ENCODE results near the gene FBXL7. TPM values are rescaled to one million over a fixed set of nuclear protein-coding genes. Genes with fewer than 3 reads are reported as not detected.

The FBXL7 gene
- total RNA-seq, 1 donor from 2014 or later, result 12.3 TPM

DNA sequence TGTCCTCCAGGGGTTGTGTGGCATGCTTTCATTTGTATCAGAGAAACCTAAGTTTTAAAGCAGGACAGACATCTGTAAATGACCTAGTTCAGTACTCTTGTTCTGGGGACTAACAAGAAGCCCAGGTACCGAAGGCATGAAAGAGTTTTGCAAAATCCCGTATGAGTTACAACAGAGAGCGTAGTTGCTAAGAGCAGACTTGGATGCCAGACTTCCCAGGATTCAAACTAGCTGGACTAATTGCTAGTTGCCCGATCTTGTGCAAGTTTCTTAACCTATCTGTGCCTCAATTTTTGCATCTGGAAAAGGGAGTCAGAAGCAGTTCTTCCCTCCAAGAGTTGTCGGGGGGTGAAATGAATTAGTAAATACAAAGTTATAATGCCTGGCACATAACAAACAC lies 20.9 kb downstream of the FBXL7 start:
- no peak overlapping the region for H3K27ac Mint-ChIP-seq
- Histone ChIP-seq H3K27me3 (no peaks in the 10 kb centered on the region), H3K79me2 (ENCODE audit: low read depth) (peaks cover 65% of the 10 kb centered on the region), H3K4me2 (no peak overlapping the region), H3K4me1 (peaks cover 17% of the 10 kb centered on the region), H3K9ac (no peak overlapping the region), H3F3A (ENCODE audit: low read depth) (no peaks in the 10 kb centered on the region), H3K4me3 (no peak overlapping the region), H3K9me3 (ENCODE audit: low read depth) (no peaks in the 10 kb centered on the region), H4K20me1 (ENCODE audit: low read depth) (no peaks in the 10 kb centered on the region), H3K36me3 (no peaks in the 10 kb centered on the region), H2AFZ (replicated peaks) (no peak overlapping the region), H3K27ac (no peak overlapping the region)
- no peak for TF ChIP-seq CTCF (IDR thresholded peaks at IDR 0.05)
- TF ChIP-seq EZH2phosphoT487 (IDR thresholded peaks at IDR 0.05), result no peak
- no peak for TF ChIP-seq EZH2 (IDR thresholded peaks at IDR 0.05)
- H3K4me3 Mint-ChIP-seq, result no peak overlapping the region
- H3K36me3 Mint-ChIP-seq, result peaks cover 26% of the 10 kb centered on the region
- peaks cover under 1% of the 10 kb centered on the region for H3K9me3 Mint-ChIP-seq
- DNase-seq (ENCODE audit: low spot score), result no peak
- peaks cover 19% of the 10 kb centered on the region for H3K4me1 Mint-ChIP-seq
- peaks cover 2% of the 10 kb centered on the region for H3K27me3 Mint-ChIP-seq (ENCODE audit: insufficient read depth, low read depth)

DNA sequence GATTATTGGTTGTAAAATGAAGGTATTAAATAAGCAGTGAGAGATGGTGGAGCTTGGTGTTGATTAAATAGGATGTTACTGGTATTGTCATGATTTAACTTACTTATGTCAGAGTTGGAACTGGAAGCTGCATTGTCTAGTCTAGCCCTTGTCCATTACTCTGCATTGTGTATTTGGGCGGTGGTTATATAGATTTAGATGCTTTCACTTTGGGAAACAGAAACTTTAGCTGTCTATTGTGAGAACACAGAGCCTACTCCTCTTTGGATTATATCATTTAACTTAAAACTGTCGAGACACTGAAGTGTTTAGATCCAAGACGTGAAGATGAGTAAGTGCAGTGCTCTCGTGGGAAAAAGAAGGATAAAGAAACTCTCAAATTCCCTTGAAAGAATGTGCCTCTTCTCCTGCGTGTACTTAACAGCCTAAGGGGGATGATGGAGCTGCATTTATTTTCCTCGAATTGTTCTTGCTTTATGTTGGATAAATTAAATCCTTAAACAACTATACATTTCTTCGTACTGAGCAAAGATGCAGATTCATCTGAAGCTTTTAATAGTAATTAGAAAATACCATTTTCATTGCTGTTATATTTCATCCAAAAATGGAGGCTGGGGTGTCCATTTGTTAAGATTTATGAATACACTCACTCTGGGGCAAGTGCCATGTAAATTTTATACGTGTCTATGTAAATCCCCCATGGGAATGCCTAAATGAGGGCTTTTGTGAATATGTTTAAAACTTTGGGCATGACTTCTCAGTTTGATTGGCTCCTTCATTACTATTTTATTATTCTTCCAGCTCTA lies 21.6 kb downstream of the FBXL7 start:
- no peak for TF ChIP-seq EZH2phosphoT487 (IDR thresholded peaks at IDR 0.05)
- no peak for TF ChIP-seq CTCF (IDR thresholded peaks at IDR 0.05)
- TF ChIP-seq EZH2 (IDR thresholded peaks at IDR 0.05), result no peak
- no peaks in the 10 kb centered on the region for H3F3A ChIP-seq (ENCODE audit: low read depth)
- H3K4me3 ChIP-seq, result no peak overlapping the region
- H3K4me1 Mint-ChIP-seq, result peaks cover 19% of the 10 kb centered on the region
- no peak overlapping the region for H3K27ac Mint-ChIP-seq
- peaks cover 22% of the 10 kb centered on the region for H3K36me3 Mint-ChIP-seq
- H3K27ac ChIP-seq, result no peak overlapping the region
- H4K20me1 ChIP-seq (ENCODE audit: low read depth), result no peaks in the 10 kb centered on the region
- no peaks in the 10 kb centered on the region for H3K36me3 ChIP-seq
- H3K9me3 ChIP-seq (ENCODE audit: low read depth), result no peaks in the 10 kb centered on the region
- peak overlapping the region; percentile 20 for H3K4me2 ChIP-seq
- peaks cover 2% of the 10 kb centered on the region for H3K27me3 Mint-ChIP-seq (ENCODE audit: insufficient read depth, low read depth)
- H2AFZ ChIP-seq (replicated peaks), result no peak overlapping the region
- H3K9ac ChIP-seq, result no peak overlapping the region
- peaks cover 57% of the 10 kb centered on the region for H3K79me2 ChIP-seq (ENCODE audit: low read depth)
- H3K27me3 ChIP-seq, result no peaks in the 10 kb centered on the region
- peaks cover 4% of the 10 kb centered on the region for H3K9me3 Mint-ChIP-seq
- DNase-seq (ENCODE audit: low spot score), result no peak
- peaks cover 17% of the 10 kb centered on the region for H3K4me1 ChIP-seq
- H3K4me3 Mint-ChIP-seq, result no peak overlapping the region

DNA sequence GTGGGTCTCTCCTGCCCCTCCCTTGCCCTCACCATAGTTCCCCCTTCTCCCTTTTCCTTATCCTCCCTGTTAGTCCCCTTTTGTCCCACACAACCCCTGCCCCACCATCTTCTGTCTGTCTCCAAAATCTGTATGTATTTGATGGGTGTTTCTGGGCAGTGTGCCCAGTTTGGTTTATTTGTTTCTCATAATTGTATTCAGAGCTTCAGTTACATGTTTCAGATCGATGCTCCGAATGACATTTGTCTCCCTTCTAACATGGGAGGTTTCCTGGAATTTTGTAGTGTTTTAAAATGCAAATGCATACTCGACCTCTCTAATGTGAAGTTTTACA lies 22.2 kb downstream of the FBXL7 start:
- Histone ChIP-seq H3F3A (ENCODE audit: low read depth) (no peaks in the 10 kb centered on the region), H3K9me3 (ENCODE audit: low read depth) (no peaks in the 10 kb centered on the region), H4K20me1 (ENCODE audit: low read depth) (no peaks in the 10 kb centered on the region), H3K9ac (no peak overlapping the region), H3K27me3 (no peaks in the 10 kb centered on the region), H3K4me3 (no peak overlapping the region), H2AFZ (replicated peaks) (no peak overlapping the region), H3K79me2 (ENCODE audit: low read depth) (peaks cover 54% of the 10 kb centered on the region), H3K27ac (no peak overlapping the region), H3K4me1 (peaks cover 17% of the 10 kb centered on the region), H3K36me3 (no peaks in the 10 kb centered on the region), H3K4me2 (peak overlapping the region; percentile 20)
- Mint-ChIP-seq H3K4me3 (no peak overlapping the region), H3K4me1 (peaks cover 19% of the 10 kb centered on the region), H3K36me3 (peaks cover 22% of the 10 kb centered on the region), H3K27ac (no peak overlapping the region), H3K9me3 (peaks cover 4% of the 10 kb centered on the region), H3K27me3 (ENCODE audit: insufficient read depth, low read depth) (peaks cover 2% of the 10 kb centered on the region)
- TF ChIP-seq EZH2 (IDR thresholded peaks at IDR 0.05) (no peak), CTCF (IDR thresholded peaks at IDR 0.05) (no peak), EZH2phosphoT487 (IDR thresholded peaks at IDR 0.05) (no peak)
- no peak for DNase-seq (ENCODE audit: low spot score)
